ENCODE measurements around the gene CBFB.

CBFB gene

GRCh38 chr16:67023689-67024088 is 5.3 kb upstream of the CBFB start:
- Histone ChIP-seq H3K27ac (no peak overlapping the region), H3K4me3 (no peak overlapping the region)
- no peak for TF ChIP-seq CTCF (IDR thresholded peaks at IDR 0.05)
- DNase-seq (ENCODE audit: low spot score) = no peak

GRCh38 chr16:67024384-67025209 is 4.4 kb upstream of the CBFB start:
- DNase-seq (ENCODE audit: low spot score) = peak; percentile 45
- TF ChIP-seq CTCF (IDR thresholded peaks at IDR 0.05) = no peak
- Histone ChIP-seq H3K27ac (no peak overlapping the region), H3K4me3 (no peak overlapping the region)

GRCh38 chr16:67025210-67025550 is 3.8 kb upstream of the CBFB start:
- DNase-seq (ENCODE audit: low spot score) = no peak
- TF ChIP-seq CTCF (IDR thresholded peaks at IDR 0.05) = no peak

GRCh38 chr16:67026570-67026969 is 2.4 kb upstream of the CBFB start:
- peak; percentile 52 for DNase-seq (ENCODE audit: low spot score)
- H3K27ac ChIP-seq = no peak overlapping the region
- TF ChIP-seq CTCF (IDR thresholded peaks at IDR 0.05) = no peak
- no peak overlapping the region for H3K4me3 ChIP-seq

More at GRCh38 chr16:67025210-67025550, 3.8 kb upstream of the CBFB start:
- Histone ChIP-seq H3K27ac (no peak overlapping the region), H3K4me3 (no peak overlapping the region)

GRCh38 chr16:67027046-67027445 is 1.9 kb upstream of the CBFB start:
- H3K4me3 ChIP-seq = no peak overlapping the region
- peak; percentile 45 for DNase-seq (ENCODE audit: low spot score)
- TF ChIP-seq CTCF (IDR thresholded peaks at IDR 0.05) = no peak
- no peak overlapping the region for H3K27ac ChIP-seq

GRCh38 chr16:67028167-67028695 is 718 bp upstream of the CBFB start:
- Histone ChIP-seq H3K4me3 (peak overlapping the region; percentile 91), H3K27ac (peak overlapping the region; percentile 93 to 97)
- TF ChIP-seq CTCF (IDR thresholded peaks at IDR 0.05) = no peak
- DNase-seq (ENCODE audit: low spot score) = no peak

Measured in coronary artery (tissue), 2 donors.